ENCODE data around the gene EPDR1.
A peak's percentile ranks its signal among the peaks of the same experiment; 100 is the strongest.

The EPDR1 gene

GRCh38 chr7:37971491-37971890 lies 51.1 kb downstream of the EPDR1 start:
- Histone ChIP-seq H2AFZ (ENCODE audit: low read length) (no peak overlapping the region), H4K20me1 (ENCODE audit: insufficient read depth, low read length, poor library complexity, severe bottlenecking) (no peaks in the 10 kb centered on the region), H3F3A (ENCODE audit: low read depth) (no peaks in the 10 kb centered on the region), H3K9me3 (ENCODE audit: insufficient read depth, low read depth, low read length) (no peaks in the 10 kb centered on the region), H3K4me1 (ENCODE audit: insufficient read depth, low read length, poor library complexity, severe bottlenecking) (peaks cover 5% of the 10 kb centered on the region), H3K36me3 (ENCODE audit: insufficient read depth, low read length) (no peaks in the 10 kb centered on the region), H3K4me3 (ENCODE audit: low read length, poor library complexity, severe bottlenecking) (no peak overlapping the region), H3K27me3 (ENCODE audit: insufficient read depth, low read length, poor library complexity, severe bottlenecking) (no peaks in the 10 kb centered on the region), H3K9ac (ENCODE audit: low read depth, low read length, poor library complexity, severe bottlenecking) (no peak overlapping the region), H3K79me2 (ENCODE audit: insufficient read depth, low read length) (no peaks in the 10 kb centered on the region), H3K4me2 (ENCODE audit: low read depth, low read length, poor library complexity, severe bottlenecking) (no peak overlapping the region), H3K9me2 (replicated peaks; ENCODE audit: low read depth, low read length) (no peaks in the 10 kb centered on the region)
- TF ChIP-seq EZH2phosphoT487 (IDR thresholded peaks at IDR 0.05; ENCODE audit: borderline replicate concordance), result no peak
- no peak for TF ChIP-seq CTCF (conservative IDR thresholded peaks at IDR 0.05; ENCODE audit: low read length)

DNA sequence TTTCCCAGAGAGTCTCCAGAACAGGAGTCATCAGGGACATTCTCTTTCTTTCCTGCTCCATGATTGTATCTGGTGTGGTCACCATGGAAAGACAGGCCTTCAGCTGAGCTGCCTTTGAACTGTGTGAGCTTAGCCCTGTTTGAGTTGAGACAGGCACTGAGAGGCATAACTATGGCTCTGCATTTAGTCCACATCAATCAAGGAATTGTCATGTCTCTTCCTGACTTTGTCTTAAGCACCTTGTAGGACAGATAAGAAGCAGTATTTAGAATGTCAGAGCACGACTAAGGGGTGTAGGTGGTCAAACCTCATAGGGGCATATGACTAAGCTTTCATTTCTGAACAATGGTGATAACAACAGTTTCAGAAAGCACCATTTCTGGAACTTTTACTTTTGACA lies 53.5 kb downstream of the EPDR1 start:
- Histone ChIP-seq H3K9ac (ENCODE audit: low read depth, low read length, poor library complexity, severe bottlenecking) (no peak overlapping the region), H4K20me1 (ENCODE audit: insufficient read depth, low read length, poor library complexity, severe bottlenecking) (no peaks in the 10 kb centered on the region), H3K36me3 (ENCODE audit: insufficient read depth, low read length) (no peaks in the 10 kb centered on the region), H3F3A (ENCODE audit: low read depth) (no peaks in the 10 kb centered on the region), H3K79me2 (ENCODE audit: insufficient read depth, low read length) (no peaks in the 10 kb centered on the region), H3K4me2 (ENCODE audit: low read depth, low read length, poor library complexity, severe bottlenecking) (no peak overlapping the region), H3K4me3 (ENCODE audit: low read length, poor library complexity, severe bottlenecking) (no peak overlapping the region), H3K9me3 (ENCODE audit: insufficient read depth, low read depth, low read length) (no peaks in the 10 kb centered on the region), H3K27me3 (ENCODE audit: insufficient read depth, low read length, poor library complexity, severe bottlenecking) (no peaks in the 10 kb centered on the region), H3K4me1 (ENCODE audit: insufficient read depth, low read length, poor library complexity, severe bottlenecking) (no peaks in the 10 kb centered on the region), H3K9me2 (replicated peaks; ENCODE audit: low read depth, low read length) (no peaks in the 10 kb centered on the region), H2AFZ (ENCODE audit: low read length) (0 out of 2 replicates have a peak overlapping the region, but pooled peaks have one; percentile 23)
- no peak for TF ChIP-seq EZH2phosphoT487 (IDR thresholded peaks at IDR 0.05; ENCODE audit: borderline replicate concordance)
- no peak for TF ChIP-seq CTCF (conservative IDR thresholded peaks at IDR 0.05; ENCODE audit: low read length)

- no peaks in the 10 kb centered on the region for H3K9me3 ChIP-seq (ENCODE audit: insufficient read depth, low read depth, low read length)
- no peaks in the 10 kb centered on the region for H3K36me3 ChIP-seq (ENCODE audit: insufficient read depth, low read length)
- TF ChIP-seq EZH2phosphoT487 (IDR thresholded peaks at IDR 0.05; ENCODE audit: borderline replicate concordance), result no peak
- TF ChIP-seq CTCF (conservative IDR thresholded peaks at IDR 0.05; ENCODE audit: low read length), result no peak
- no peaks in the 10 kb centered on the region for H3K4me1 ChIP-seq (ENCODE audit: insufficient read depth, low read length, poor library complexity, severe bottlenecking)
- H4K20me1 ChIP-seq (ENCODE audit: insufficient read depth, low read length, poor library complexity, severe bottlenecking), result no peaks in the 10 kb centered on the region
- no peak overlapping the region for H3K4me2 ChIP-seq (ENCODE audit: low read depth, low read length, poor library complexity, severe bottlenecking)
- H3F3A ChIP-seq (ENCODE audit: low read depth), result no peaks in the 10 kb centered on the region
- no peaks in the 10 kb centered on the region for H3K79me2 ChIP-seq (ENCODE audit: insufficient read depth, low read length)
- H3K9me2 ChIP-seq (replicated peaks; ENCODE audit: low read depth, low read length), result no peaks in the 10 kb centered on the region
- no peaks in the 10 kb centered on the region for H3K27me3 ChIP-seq (ENCODE audit: insufficient read depth, low read length, poor library complexity, severe bottlenecking)
- H3K4me3 ChIP-seq (ENCODE audit: low read length, poor library complexity, severe bottlenecking), result no peak overlapping the region
- no peak overlapping the region for H3K9ac ChIP-seq (ENCODE audit: low read depth, low read length, poor library complexity, severe bottlenecking)
- H2AFZ ChIP-seq (ENCODE audit: low read length), result no peak overlapping the region
These were observed 54.3 kb downstream of the EPDR1 start for GRCh38 chr7:37974711-37975110.

All from Loucy (cell line).